ENCODE measurements around the gene FLT3.
"Not testable (repeated sequence)": the region's sequence is repeated elsewhere in the genome, so short reads cannot be mapped to it uniquely, and the experiment has no call there.

Gene FLT3

DNA sequence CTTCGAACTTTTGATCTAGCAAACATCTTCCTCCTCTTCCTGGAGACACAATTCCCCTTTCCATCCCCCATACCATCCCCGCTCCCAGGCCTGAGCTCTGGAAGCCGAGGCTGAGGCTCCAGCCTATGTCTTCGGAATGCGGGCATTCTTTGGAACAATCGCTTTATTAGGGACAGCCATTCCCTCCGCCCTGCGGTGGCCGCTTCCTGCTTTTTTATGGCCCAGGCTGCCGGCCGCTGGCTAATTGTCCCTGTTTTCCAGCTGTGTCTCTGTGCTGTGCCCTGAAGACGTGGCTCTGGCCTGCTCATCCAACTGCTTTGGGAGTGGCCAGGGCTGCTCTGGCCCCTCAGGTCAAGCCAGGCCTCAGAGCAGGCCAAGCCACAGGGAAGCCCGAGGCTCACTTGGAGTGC is 129.1 kb downstream of the FLT3 start:
- no peak for DNase-seq

DNA sequence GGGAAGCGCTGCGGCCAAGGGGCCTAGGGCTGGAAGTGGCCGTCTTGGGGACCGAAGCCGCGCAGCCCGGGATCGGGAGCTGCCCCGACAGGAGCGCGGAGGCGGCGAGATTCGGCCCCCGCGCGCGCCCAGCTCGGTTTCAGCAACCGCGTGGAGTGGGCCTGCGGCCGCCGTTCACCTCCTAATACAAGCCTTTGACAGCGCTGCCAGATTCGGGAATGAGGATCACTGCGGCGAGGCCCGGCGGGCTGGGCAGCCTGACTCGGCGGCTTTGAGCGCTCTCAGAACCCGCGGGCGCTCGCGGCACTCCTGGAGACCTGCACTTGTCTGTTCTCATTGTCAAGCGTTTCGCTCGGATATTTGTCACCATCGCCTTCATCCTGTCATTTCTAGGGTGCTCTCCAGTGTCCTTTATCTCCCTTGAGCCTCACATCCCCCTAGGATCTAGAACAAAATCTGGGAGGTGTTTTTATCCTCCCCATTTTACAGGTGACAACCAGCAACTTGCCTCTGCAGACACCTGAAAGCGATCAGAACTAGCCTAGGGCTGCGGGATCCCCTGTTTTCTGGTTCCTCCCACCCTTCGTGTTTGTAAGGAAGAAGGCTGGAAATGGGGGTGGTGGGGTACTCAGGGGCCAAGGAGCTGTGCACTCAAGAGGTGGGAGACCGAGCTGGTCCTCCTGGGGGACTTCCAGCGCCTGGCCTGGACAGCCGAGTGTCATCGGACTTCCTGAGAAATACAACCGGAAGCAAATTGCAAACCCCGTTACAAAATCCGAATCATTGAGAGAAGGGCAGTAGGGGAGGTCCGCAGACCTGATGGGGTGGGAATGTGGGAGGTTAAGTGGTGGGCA is 129.8 kb downstream of the FLT3 start:
- DNase-seq: no peak

DNA sequence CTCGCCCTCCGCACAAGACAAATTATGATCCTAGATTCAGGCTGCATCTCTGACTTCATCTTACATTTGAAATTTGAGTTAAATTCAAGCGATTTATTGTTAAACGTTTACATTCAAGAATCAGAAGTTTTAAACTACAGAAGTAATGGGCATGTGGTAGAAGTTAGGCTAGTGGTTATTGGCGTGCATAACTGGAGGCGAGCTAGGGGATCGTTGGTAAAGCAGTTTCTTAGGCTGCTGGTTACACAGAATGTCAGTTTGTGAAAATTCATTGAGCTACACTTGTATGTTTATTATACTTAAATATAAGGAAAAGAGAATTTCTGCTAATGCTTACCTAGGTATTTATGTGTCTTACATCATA is 130.5 kb downstream of the FLT3 start:
- no peak for DNase-seq

DNA sequence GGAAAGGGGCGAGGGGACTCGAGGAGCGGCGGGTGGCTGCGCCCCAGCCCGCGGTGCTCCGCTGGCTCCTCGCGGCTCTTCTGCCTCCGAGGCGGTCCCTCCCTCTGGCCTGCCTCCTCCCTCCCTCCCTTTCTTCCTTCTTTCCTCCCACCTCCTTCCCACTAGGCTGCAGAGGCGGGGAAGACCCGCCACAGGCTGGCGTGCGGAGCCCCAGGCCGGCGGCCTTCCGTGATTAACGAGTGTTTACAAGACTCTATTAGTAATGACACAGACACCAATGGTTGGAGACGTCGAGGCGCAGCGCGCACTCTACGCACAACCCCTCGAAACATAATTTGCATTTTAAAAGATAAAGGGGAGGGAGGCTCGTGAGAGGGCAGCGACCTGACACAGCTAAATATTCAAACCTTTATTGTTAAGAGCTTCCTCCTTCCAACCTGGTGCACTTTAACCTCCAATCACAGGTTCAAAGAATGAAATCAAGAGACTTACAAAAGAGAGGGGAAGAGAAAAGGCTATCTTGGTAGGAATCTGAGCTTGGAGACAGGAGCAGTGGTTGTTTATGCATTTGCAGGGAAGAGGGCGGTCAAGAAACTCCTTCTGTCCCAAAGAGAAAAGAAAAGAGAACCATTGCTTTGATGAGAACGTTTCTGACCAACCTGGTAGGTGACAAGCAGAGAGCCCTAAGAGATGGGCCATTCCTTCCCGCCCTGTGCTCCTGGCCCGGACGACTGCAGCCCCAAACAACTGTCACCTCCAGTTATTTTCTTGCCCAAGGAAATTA is 131.1 kb downstream of the FLT3 start, which contains the start of gene CDX2:
CDX2 (minus strand) TSS at position 234 of the 784 bp plus-strand sequence. CDS start 309 bp downstream, outside the sequence.
- DNase-seq: no peak

DNA sequence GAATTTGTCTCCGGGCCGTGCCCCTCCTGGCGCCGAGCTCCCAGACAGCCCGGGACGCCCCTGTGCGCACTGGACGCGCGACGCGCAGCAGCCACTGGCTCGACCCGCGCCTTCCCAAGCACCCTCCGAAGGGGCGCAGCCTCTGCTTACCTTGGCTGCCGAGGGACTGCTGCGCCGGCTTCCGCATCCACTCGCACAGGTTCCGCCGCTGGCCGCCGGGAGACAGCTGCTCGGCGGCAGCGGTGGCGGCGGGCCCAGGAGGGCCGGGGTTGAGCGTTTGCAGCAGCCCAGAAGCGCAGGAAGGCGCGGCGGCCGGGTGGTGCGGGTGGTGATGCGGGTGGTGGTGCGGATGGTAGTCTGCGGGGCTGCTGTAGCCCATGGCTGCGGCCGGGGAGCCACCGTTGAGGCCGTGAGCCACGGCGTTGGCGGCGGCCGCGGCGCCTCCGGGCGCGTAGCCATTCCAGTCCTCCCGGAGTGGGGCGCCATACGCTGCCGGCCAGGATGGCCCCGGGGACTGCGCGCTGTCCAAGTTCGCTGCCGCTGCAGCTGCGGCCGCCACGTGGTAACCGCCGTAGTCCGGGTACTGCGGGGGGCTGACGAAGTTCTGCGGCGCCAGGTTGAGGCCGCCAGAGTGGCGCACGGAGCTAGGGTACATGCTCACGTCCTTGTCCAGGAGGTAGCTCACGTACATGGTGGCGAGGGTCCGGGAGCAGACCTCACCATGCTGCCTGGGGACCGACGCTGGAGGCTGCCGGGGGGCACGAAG is 131.9 kb downstream of the FLT3 start:
- no peak for DNase-seq

DNA sequence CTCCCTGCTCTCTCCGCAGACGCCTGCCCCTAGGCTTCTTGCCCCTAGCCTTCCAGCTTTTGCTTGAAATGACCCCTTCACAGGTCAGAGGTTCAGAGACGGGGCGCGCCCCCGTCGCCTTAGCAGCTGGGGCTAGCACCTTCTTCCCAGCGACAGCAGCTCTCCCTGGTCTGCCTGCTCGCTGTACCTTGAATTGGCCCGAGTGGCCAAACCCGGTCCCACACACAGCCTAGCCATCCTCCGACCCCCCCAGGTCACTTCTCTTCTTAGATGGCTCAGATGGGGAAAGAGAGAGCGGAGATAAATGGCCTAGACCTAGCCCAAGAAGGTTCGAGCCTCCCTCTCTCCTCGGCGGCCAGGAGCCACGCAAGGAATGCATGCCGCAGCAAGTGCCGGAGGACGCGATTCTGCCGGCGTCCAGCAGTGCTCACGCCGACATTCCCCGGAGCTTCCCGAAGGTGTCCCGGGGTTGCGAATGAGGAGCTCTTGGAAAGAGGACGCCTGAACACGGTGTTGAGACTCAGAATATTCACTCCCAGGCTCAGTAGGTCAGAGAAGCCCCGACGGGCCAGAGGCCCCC is 132.6 kb downstream of the FLT3 start:
- DNase-seq: no peak

DNA sequence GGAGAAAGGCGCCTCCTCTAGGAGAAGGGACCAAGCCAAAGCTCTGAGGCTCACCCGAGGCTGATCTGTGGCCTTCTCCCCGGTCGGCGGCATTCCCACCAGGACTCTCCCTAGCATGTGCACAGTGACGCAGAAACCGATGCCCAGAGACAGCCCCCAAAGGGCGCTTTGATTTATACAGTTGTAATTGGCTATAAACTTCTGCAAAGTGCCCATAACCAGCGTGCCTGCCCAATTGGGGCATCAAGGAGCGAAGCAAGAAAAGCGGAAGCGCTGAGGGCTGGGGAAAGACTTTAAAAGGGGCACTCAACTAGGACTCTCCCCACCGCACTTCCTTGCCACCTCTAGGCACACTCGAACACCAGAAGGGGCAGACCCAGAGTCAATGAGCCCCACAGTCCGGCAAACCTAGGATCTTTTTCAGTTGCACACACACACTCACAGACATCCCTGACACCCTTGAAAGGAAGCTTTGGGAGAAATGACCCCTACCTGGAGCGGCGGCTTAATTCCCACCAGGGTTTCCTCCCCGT is 133.1 kb downstream of the FLT3 start:
- no peak for DNase-seq

DNA sequence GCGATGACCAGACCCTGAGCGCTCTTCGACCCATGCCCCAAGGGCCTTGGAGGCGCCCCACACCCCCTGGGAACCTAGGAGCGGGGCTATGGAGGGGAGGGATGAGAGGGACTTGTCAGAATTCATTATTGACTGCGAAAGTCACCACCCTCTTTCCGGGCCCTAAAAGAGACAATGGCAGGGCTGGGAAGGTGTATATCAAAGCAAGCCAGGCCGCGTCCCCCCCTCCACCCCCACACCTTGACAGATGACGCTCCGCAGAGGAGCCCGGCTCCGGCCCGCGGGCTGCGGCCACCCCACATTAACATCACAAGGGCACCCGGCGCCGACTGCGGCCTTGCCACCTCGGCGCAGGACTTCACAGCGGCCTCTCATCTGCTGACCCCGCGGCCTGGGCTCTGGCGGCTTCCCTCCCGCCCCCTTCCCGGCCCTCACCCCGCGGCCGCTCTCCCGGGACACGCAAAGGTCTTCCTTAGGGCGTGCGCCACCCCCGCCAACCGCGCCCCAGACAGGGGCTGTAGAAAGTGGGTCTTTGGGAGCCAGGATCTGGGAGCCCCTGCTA is 133.7 kb downstream of the FLT3 start:
- DNase-seq: no peak

DNA sequence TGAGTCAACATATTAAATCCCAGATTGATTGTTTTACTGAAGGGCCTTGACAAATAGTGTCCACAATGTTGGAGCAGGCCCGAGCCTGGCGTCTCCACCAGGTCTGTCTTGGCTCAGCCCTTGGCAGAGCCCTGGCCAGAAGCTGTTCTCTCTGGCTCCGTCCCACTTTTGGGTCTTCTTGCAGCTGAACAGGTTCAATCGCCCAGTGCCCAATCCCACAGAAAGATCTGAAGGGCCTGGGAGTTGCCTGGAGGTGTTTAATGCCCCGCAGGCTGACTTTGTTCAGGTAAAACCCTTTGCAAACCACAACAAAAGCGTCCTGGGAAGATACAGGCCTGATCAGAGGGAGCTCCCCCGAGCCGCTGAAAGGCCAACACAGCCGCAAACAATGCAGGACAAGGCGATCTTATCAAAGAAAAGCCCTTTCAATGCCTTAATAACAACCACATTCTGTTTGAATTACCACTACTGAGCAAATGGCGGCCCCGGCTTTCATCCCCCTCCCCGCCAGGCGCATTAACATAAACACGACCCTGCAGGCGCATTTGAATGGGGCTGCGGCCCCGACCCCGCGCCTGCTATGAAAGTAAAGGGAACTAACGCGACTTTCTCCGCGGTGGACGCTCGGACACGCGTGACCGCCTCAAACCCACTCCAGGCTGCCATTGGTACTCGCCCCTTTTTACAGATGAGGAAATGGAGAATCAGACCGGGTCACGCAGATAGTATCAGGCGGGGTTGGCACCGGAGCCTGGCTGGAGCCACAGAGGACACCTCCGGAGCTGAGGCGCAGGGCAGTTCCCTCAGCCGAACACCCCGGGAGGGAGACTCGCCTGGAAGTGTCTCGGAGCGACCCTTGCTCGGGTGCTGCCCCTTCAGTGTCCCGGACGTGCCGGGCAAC is 134.4 kb downstream of the FLT3 start:
- no peak for DNase-seq

DNA sequence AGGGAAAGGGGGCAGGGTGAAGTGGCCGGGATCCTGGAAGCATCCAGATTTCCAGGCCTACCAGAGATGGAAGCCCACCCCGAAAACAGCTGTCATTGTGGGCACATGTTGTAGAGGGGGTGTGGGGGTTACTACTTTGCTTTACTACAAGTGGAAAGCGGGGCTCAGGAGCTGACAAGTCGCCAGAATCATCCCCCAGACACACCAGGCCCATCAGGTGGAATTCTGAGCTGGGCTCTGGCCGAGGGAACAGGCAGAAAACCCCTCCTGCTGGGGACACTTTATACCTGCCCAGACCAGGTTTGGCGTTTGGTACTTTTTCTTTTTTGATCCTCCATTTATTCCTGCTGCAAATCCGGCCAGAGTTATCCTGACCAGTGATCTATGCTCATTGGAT is 135.0 kb downstream of the FLT3 start:
- DNase-seq: no peak

DNA sequence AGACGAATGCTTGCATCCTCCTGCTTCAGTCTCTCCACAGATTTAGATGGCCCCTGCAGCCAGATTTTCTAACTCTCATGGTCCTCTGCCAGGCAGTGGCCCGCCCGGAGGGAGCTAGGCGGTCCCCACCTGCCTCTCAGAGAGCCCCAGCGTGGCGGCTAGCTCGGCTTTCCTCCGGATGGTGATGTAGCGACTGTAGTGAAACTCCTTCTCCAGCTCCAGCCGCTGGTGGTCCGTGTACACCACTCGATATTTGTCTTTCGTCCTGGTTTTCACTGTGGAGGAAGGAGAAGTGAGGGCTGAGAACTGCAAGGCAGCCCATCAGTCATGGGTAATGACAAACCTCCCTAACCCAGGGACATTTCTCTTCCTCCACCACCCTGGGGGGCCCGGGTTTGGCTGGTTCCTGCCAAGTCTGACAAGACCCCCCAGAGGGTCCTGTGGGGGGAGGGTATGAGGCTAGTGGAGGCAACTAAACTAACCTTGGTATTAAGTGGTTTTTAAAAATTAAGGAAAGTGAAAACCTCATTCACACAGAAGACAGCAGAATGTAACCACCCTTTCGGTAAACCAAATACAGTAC is 135.5 kb downstream of the FLT3 start:
- DNase-seq: no peak

DNA sequence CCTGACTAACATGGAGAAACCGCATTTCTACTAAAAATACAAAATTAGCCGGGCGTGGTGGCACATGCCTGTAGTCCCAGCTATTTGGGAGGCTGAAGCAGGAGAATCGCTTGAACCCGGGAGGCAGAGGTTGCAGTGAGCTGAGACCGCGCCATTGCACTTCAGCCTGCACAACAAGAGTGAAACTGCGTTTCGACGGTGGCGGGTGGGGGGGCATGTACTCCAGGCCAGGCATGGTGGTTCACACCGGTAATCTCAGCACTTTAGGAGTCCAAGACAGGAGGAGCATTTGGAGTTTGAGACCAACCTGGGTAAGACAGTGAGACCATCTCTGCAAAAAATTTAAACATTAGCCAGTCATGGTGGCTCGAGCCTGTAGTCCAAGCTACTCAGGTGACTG is 136.2 kb downstream of the FLT3 start:
- DNase-seq: not testable (repeated sequence)

DNA sequence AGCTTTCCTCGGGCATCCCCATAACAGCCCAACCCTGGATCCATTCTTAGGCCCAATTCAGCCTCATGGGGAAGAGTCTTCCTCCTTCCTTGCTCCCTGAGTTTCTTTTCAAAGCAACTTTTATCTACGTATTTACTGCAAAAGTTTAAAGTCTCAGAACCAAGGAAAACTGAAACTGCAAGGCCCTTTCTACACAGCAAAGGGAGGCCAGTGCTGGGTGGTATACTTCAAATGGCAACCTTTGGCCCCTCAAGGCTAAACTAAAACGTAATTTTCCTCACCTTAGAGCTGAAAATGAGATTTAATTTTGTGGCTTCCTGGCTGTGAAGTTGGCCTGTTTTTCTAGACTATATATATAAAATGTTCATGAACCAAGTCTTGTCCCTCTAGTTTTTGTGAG is 136.9 kb downstream of the FLT3 start:
- DNase-seq: no peak

DNA sequence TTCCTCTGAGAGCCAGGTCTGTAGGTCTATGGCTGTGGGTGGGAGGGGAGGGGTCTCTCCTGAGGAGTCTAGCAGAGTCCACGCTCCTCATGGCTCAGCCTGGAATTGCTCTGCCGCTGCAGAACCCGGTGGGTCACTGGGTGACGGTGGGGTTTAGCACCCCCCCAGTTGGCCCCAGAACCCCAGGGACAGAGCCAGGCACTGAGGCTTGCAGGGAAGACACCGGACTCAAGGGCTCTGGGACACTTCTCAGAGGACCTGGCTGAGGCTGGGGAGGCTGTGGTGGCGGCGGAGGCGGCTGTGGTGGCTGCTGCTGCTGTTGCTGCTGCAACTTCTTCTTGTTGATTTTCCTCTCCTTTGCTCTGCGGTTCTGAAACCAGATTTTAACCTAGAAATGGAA is 137.4 kb downstream of the FLT3 start:
- no peak for DNase-seq

DNA sequence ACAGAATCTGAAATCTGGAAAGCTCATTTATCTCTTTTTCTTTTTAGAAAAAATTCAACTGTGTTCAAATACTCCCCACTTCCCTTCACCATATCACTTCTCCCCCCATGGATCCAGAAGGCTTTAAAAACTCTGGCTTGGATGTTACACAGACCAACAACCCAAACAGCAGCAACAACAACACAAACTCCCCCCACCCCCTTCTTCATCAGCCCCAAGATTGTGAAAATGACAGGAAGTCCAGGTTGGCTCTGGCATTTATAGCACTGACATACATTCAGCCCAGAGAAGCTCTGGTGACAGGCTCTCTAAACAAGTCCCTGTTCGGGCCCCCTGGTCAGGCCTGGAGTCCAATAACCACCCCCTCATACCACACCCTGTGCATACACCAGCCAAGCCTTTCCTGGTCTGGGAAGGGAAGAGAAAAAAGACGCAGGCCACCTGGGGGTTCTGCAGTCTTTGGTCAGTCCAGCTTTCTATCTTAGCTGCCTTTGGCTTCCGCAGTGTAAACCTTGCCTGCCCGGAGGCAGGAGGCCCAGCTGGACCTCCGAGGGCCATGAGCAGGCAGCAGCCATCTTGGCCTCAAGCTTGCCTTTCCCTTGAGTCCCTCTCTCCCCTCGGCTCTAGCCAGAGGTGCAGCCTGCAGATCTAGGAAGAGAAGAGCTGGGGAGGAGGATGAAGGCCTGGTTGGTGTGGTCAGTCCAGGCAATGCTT is 138.1 kb downstream of the FLT3 start:
- DNase-seq: no peak

DNA sequence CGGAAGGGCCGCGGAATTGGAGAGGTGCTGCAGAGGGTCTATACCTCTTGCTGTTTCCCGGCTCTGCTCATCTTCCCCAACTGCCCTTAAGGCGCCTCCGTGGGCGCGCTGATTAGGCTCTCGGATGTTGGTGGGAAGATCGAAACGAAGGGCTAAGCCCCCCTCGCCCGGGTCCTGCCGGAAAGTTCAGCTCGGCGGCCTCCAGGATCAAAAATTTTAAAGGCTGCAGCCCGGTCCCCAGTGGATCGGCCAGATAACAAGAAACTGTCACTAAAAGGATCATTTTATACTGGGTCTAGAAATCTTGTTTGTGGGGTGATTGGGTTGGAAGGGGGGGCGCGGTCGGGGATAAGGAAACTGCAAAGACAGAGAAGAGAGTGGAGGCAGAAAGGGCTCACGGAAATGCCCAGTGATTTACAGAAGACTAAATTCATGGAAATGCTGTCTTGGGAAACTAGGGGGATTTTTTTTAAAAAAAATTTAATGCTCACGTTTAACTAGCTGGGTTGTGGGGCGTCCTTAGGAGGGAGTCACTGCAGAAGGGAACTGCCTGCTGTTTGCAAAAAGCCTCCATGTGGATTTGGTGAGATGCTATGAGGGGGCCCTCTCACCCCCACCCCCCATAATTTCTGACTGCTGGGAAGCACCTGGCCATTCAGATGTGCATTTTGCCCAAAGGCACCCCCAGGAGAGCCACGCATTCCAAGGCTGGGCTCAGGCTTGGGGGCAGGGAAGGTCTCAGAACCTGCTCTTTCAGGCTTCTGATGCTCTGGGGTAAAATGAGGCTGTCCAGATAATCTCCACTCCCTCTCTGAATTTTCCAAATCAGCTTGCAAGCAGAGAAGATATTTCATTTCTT is 138.9 kb downstream of the FLT3 start:
- no peak for DNase-seq

DNA sequence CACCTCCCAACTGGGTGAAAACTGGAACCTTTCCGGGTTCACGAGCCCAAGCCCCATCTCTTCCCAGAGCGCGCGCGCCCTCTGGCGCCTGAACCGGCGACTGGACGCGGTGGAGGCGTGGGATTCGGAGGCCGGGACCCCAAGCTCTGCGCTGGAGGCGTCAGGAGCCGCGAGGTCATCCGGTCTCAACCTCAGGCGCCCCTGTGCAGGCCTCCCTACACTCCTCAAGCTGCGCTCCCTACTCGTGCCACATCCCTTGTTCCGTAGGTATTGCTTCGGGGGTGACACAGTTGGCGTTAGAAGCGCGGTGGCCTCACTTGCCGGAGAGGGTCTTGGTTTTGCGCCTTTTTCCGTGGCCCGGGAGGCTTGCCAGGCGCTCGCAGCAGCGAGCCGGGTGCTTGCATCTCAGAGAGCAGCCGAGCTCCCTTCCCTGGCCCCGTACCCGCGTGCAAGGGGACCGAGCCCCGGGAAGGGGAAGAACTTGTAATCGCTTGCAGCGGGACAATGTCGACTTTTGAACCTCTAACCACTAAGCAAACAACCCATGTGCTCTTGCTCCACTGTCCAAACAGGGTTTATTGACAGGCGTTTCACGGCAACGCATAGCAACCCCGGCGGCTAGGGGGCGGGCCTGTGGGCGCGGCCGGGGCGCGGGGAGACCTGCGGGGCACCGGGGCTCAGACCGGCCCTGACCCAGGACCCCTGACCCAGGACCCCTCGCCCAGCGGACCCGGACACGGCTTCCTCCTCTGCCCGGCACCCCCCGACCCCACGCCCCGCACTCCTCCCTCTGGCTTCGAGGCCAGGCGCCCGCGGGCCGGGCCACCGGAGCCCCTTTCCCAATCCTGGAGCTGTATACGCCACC is 139.8 kb downstream of the FLT3 start:
- DNase-seq: no peak

DNA sequence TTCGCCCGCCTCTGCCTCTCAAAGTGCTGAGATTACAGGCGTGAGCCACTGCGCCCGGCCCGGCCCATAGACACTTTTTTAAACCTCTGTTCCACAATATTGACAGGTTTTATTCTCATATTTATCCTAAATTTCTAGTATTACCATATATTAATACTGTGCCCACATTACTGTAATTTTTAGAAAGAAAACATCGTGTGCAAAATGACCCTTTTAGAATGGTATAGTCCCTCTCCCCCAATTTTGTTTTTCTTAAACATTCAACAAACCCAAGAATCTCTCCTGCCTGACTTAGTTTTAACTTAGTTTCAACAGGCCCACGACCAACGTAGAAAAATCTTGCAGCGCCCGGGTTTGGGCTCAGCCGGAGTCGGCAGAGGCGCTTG is 140.4 kb downstream of the FLT3 start:
- DNase-seq: no peak
